Heart right ventricle (tissue), 16 donors: ENCODE results near the gene DIAPH3. TPM values are rescaled to one million over a fixed set of nuclear protein-coding genes. Genes with fewer than 3 reads are reported as not detected.
"Not testable (repeated sequence)": the region's sequence is repeated elsewhere in the genome, so short reads cannot be mapped to it uniquely, and the experiment has no call there.

ENCODE experiments used
- ATAC-seq, 8 donors: fragments of 200-7000 bp; cut with Tn5 transposase; one replicate each; pipeline ENCODE4 v1.9.1; 2020; ENCODE audit warnings: mild to moderate bottlenecking in 8 of 8, moderate library complexity in 8 of 8, moderate number of reproducible peaks in 1 of 8
- DNase-seq, 2 donors: peaks; one replicate each; pipeline ENCODE4 v3.0.0-alpha.2; 2020
- H3K27ac ChIP-seq, 10 donors: fragments of 200-600 bp; sonication (generic) in 2 of 10; one replicate each; pipeline versions ENCODE4 v1.5.0 to v1.8.0; 2020 to 2022; ENCODE audit warnings: mild to moderate bottlenecking in 3 of 10
- H3K27me3 ChIP-seq, 7 donors: fragments of 200-600 bp; one replicate each; pipeline ENCODE4 v1.8.0; 2021 to 2022; ENCODE audit warnings: mild to moderate bottlenecking in 2 of 7
- H3K36me3 ChIP-seq, 9 donors: fragments of 200-600 bp; sonication (generic) in 1 of 9; one replicate each; pipeline versions ENCODE4 v1.5.0 to v1.8.0; 2020 to 2022; ENCODE audit warnings: mild to moderate bottlenecking in 2 of 9
- H3K4me1 ChIP-seq, 9 donors: fragments of 200-600 bp; sonication (generic) in 1 of 9; one replicate each; pipeline versions ENCODE4 v1.5.0 to v1.8.0; 2020 to 2022; ENCODE audit warnings: mild to moderate bottlenecking in 4 of 9
- H3K4me3 ChIP-seq, 10 donors: fragments of 200-600 bp; sonication (generic) in 2 of 10; one replicate each; pipeline versions ENCODE4 v1.5.0 to v1.8.0; 2020 to 2022; ENCODE audit warnings: mild to moderate bottlenecking in 7 of 10, moderate library complexity in 2 of 10
- H3K9me3 ChIP-seq, 11 donors: fragments of 200-600 bp in 10 of 11; sonication (generic) in 2 of 11; one replicate each; pipeline versions ENCODE4 v1.5.0 to v1.8.0; 2013 to 2022; ENCODE audit warnings: mild to moderate bottlenecking in 2 of 11, control low read depth in 1 of 11, moderate library complexity in 1 of 11
- WGBS, 2 donors: extraction: QIAGEN DNeasy Blood & Tissue Kit; methylation state at CpG; one replicate each; pipeline ENCODE4 v1.1.7; 2013; ENCODE audit warnings: inconsistent platforms in 1 of 2; 5-methylcytosine and 5-hydroxymethylcytosine counted together
- intact Hi-C, 10 donors: fragments of 100-400 bp; cut with DNase I; formaldehyde crosslinking; loops; one replicate each; pipeline versions ENCODE4 v1.11.1 to v1.14.2; 2022
- polyA plus RNA-seq, 2 donors: library from polyadenylated mRNA; stranded (reverse); fragments of 200-250 nt; gene quantifications; one replicate each; pipeline ENCODE4 v1.2.3, GENCODE V29; 2013
- total RNA-seq, 10 donors: library from RNA; stranded (reverse); fragmentation: NEBNext Ultra II Directional in 3 of 10; extraction: Animal tissue kit (Norgen Biotek cat#: 25700) in 3 of 10; gene quantifications; one replicate each; pipeline versions ENCODE4 v1.2.1 to v1.2.4, GENCODE V29; 2021 to 2023
- TF ChIP-seq, protein P1 (sequence below), 9 donors: fragments of 200-600 bp; sonication (generic) in 2 of 9; IDR thresholded peaks; one replicate each; pipeline versions ENCODE4 v1.5.0 to v1.8.0; 2021 to 2022; ENCODE audit warnings: antibody characterized with exemption in 9 of 9, mild to moderate bottlenecking in 5 of 9, moderate library complexity in 1 of 9
- donor health status: Arrhythmogenic right ventricular cardiomyopathy.
- donor health status: ischemic (EF 13 %, LVEDD 7.1; RV severe dilation, severe dysfunction).
- donor health status: healthy with polysubstance abuse.
- donor health status: DM: no; HTN: yes; CAD: no.
- donor health status: DM: no; HTN: no; CAD: no.
- donor health status: ischemic (EF 25% LVEDD 6.9; RV normal size, moderate dysfunction).
- donor health status: ischemic (EF 25% LVEDD 5.7; RV mildly dilated, moderate dysfunction).
- donor health status: healthy.
- donor health status: DM: yes; HTN: yes; CAD: no.
- donor health status: Ischemic cardiomyopathy.
- donor health status: ischemic (EF 35%, LVEDD 5.7; RV mildly dilated, moderate dysfunction).
- donor health status: nonischemic (EF 11% LVEDD 7.7; RV severe dilation, severe dysfunction).
- donor health status: DM: yes; HTN: yes; CAD: no.
- donor health status: PGD.
- donor health status: ischemic (EF 29% LVEDD 5.4; RV normal size, mild dysfunction).
- donor health status: nonischemic (EF 23%, LVEDD 6.1; RV moderate dilation, normal function).

DIAPH3 gene
- total and polyA plus RNA-seq, 12 donors = 0.04 to 2.2 (median 0.19) TPM

DNA sequence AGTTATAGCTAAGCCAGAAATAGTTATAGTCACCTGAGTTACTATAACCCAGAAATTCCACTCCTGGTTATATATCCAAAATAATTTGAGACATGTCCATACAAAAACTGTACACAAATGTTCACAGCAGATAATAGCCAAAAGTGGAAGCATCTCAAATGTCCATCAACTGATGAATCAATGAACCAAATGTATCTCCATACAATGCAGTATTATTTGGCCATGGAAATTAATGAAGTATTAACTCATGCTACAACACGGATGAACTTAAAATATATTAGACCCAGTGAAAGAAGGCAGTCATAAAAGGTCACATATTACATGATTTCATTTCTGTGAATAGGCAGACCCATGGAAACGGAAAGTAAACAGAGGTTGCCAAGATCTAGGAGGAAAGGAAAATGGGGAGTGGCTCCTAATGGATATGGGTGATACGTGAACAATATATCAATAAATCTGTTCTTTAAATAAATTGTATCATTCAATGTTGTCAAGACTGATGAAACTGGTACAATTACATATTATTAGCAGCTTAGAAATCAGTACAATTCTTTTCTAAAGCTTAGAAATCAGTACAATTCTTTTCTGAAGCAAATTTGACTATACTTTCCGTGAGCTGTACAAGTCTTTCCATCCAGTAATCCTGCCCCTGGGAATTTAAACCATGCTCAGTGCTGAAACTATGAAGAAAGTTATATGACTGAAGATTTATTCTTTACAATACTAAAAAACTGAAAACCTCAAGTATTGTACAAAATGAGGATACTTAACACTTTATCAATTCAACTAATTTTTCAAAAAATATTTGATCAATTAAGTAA, 47.0 kb upstream of the DIAPH3 start:
- intact Hi-C loops = no loop called here
- Histone ChIP-seq H3K4me1 (no peaks in the 10 kb centered on the region), H3K36me3 (no peaks in the 10 kb centered on the region), H3K9me3 (peaks cover 0 to 8% (median 0%) of the 10 kb centered on the region in 11 donors), H3K4me3 (no peak overlapping the region), H3K27ac (no peak overlapping the region), H3K27me3 (peaks cover 0 to 5% (median 3%) of the 10 kb centered on the region in 7 donors)
- TF ChIP-seq, protein P1, sequence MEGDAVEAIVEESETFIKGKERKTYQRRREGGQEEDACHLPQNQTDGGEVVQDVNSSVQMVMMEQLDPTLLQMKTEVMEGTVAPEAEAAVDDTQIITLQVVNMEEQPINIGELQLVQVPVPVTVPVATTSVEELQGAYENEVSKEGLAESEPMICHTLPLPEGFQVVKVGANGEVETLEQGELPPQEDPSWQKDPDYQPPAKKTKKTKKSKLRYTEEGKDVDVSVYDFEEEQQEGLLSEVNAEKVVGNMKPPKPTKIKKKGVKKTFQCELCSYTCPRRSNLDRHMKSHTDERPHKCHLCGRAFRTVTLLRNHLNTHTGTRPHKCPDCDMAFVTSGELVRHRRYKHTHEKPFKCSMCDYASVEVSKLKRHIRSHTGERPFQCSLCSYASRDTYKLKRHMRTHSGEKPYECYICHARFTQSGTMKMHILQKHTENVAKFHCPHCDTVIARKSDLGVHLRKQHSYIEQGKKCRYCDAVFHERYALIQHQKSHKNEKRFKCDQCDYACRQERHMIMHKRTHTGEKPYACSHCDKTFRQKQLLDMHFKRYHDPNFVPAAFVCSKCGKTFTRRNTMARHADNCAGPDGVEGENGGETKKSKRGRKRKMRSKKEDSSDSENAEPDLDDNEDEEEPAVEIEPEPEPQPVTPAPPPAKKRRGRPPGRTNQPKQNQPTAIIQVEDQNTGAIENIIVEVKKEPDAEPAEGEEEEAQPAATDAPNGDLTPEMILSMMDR (IDR thresholded peaks at IDR 0.05) = no peak
- DNase-seq = no peak
- 47 to 54% methylated on average over 4 of the region's 4 CpGs for WGBS, 2 donors
- ATAC-seq = no peak

DNA sequence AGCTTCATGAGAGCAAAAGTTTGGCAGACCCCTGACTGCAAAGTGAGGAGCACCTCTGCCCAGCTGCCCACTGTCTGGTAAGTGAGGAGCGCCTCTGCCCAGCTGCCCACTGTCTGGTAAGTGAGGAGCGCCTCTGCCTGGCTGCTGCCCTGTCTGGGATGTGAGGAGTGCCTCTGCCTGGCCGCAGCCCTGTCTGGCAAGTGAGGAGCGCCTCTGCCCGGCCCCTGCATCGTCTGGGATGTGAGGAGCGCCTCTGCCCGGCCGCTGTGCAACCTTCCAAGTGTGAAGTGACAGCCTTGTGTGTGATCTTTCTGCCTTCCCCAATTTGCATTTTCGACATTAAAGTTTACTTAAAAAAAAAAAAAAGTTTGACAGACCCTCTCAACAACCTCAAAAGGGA, 41.8 kb upstream of the DIAPH3 start:
- H3K27me3 ChIP-seq, H3K36me3 ChIP-seq, H3K4me1 ChIP-seq, ATAC-seq, DNase-seq, H3K9me3 ChIP-seq, H3K27ac ChIP-seq, intact Hi-C loops, H3K4me3 ChIP-seq: not testable (repeated sequence)
- WGBS, 2 donors = 76 to 93% methylated on average over 10 of the region's 10 CpGs

DNA sequence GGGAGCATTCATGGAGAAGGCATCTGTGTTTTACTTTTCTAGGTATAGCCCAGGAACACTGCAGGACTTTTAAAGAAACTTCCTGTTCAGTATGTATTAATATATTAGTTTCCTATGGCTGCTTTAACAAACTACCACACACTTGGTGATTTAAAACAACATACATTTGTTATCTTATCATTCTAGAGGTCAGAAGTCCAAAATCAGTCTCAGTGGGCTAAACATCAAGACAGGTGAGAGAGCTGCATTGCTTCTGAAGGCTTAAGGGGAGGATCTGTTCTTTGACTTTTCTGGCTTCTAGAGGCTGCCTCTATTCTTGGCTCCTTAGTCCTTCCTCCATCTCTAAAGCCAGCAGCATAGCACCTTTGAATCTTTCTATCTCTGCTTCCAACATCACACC, 37.6 kb upstream of the DIAPH3 start:
- TF ChIP-seq, protein P1 (IDR thresholded peaks at IDR 0.05) = no peak
- H3K27ac ChIP-seq = no peak overlapping the region
- H3K9me3 ChIP-seq = no peaks in the 10 kb centered on the region
- H3K36me3 ChIP-seq = no peaks in the 10 kb centered on the region
- H3K4me1 ChIP-seq = no peaks in the 10 kb centered on the region
- DNase-seq (no peak), ATAC-seq (no peak)
- H3K4me3 ChIP-seq = no peak overlapping the region
- peaks cover 0 to 3% (median 0%) of the 10 kb centered on the region in 7 donors for H3K27me3 ChIP-seq
- intact Hi-C loops = no loop called here

DNA sequence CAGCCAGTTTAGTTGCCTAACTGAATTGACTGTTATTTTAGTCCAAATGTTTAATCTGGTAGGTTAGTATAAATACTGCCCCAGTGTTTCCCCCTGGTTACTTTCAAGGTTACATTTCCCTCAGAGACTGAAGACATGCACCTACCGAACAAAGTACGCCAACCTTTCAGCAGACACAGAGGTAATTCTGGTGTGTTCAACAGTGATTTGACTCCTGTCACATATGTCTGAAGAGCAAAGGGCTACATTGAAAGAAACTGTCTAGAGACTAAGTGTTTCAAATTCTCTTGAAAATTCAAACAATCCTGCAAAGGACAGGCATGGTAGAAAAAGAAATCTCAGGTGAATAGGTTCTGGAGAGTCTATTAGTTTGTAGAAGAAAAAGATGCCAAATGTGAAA, 32.2 kb upstream of the DIAPH3 start:
- H3K27me3 ChIP-seq, H3K36me3 ChIP-seq, DNase-seq, H3K4me3 ChIP-seq, ATAC-seq, H3K4me1 ChIP-seq, H3K9me3 ChIP-seq, H3K27ac ChIP-seq, intact Hi-C loops: not testable (repeated sequence)
- WGBS, 2 donors = 65 to 96% methylated on average over 2 of the region's 2 CpGs

DNA sequence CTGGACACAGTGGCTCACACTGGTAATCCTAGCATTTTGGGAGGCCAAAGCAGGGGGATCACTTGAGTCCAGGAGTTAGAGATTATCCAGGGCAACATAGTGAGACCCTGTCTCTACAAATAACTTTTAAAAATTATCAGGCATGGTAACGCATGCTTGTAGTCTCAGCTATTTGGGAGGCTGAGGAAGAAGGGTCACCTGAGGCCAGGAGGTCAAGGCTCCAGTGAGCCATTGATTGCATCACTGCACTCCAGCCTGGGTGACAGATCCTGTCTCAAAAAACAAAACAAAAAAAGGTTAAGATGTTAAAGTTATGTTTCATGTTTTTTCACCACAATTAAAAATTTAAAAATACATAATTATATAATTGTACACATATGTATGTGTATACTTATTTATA, 19.2 kb upstream of the DIAPH3 start:
- no peaks in the 10 kb centered on the region for H3K9me3 ChIP-seq
- no peak for DNase-seq
- 74 to 75% methylated on average over 1 of the region's 1 CpG for WGBS, 2 donors
- intact Hi-C loops = no loop called here
- peaks cover 0 to 4% (median 0%) of the 10 kb centered on the region in 7 donors for H3K27me3 ChIP-seq
- no peaks in the 10 kb centered on the region for H3K36me3 ChIP-seq
- TF ChIP-seq, protein P1 (IDR thresholded peaks at IDR 0.05) = no peak
- H3K4me3 ChIP-seq = no peak overlapping the region
- H3K4me1 ChIP-seq = no peaks in the 10 kb centered on the region
- no peak for ATAC-seq
- H3K27ac ChIP-seq = no peak overlapping the region
